ENCODE data around the gene COL1A1.

DNA sequence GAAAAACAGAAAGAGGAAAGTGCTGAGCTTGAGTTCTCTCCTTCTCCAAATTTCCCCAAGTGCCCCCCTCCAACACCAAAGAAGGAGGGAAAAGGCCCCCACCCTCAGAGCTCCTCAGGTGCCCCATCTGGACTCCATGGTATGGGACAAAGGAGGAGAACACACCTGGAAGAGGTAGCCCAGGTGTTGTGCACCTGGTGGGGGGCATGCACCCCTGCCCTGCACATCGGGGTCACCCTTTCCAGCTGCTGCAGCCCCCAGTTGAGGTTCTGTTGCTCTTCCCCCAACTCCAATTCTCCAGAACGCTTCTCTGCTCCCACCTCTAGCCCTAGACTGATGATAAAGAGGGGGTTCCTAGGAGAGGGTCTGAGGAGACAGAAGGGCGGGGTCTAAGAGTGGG is 3.0 kb upstream of the COL1A1 start:
- TF ChIP-seq, protein P1, sequence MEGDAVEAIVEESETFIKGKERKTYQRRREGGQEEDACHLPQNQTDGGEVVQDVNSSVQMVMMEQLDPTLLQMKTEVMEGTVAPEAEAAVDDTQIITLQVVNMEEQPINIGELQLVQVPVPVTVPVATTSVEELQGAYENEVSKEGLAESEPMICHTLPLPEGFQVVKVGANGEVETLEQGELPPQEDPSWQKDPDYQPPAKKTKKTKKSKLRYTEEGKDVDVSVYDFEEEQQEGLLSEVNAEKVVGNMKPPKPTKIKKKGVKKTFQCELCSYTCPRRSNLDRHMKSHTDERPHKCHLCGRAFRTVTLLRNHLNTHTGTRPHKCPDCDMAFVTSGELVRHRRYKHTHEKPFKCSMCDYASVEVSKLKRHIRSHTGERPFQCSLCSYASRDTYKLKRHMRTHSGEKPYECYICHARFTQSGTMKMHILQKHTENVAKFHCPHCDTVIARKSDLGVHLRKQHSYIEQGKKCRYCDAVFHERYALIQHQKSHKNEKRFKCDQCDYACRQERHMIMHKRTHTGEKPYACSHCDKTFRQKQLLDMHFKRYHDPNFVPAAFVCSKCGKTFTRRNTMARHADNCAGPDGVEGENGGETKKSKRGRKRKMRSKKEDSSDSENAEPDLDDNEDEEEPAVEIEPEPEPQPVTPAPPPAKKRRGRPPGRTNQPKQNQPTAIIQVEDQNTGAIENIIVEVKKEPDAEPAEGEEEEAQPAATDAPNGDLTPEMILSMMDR (IDR thresholded peaks at IDR 0.05): no peak
- TF ChIP-seq POLR2A (IDR thresholded peaks at IDR 0.05): no peak
